ENCODE data around the gene ST6GAL1.
"Not testable (repeated sequence)": the region's sequence is repeated elsewhere in the genome, so short reads cannot be mapped to it uniquely, and the experiment has no call there.

ST6GAL1 gene

DNA sequence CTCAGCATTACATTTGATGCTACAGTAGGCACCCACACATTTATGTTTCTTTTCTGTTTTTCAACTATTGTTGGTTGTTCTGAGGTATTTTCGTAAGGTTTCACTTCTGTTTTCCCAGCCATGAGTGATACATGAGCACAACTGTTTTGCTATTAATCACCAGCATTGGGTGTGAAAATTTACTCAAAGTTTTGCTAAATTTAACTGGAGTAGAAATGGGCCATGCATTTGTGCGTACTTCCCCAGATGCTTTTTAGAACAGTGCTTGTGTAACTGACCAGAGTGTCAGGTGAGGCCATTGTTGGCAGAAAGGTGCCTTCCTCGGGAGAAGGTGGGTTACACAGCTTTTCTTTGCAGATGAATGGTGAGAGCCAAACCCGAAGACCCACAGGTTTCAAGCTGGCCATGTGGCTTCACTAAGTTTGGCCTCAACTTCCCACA lies 70.4 kb downstream of the ST6GAL1 start:
- no peak for DNase-seq
- in situ Hi-C loops (cut with HindIII; ENCODE audit: low pct_ligation_motif_present, low sequenced_read_pairs), result no loop called here
- TF ChIP-seq, protein P1, sequence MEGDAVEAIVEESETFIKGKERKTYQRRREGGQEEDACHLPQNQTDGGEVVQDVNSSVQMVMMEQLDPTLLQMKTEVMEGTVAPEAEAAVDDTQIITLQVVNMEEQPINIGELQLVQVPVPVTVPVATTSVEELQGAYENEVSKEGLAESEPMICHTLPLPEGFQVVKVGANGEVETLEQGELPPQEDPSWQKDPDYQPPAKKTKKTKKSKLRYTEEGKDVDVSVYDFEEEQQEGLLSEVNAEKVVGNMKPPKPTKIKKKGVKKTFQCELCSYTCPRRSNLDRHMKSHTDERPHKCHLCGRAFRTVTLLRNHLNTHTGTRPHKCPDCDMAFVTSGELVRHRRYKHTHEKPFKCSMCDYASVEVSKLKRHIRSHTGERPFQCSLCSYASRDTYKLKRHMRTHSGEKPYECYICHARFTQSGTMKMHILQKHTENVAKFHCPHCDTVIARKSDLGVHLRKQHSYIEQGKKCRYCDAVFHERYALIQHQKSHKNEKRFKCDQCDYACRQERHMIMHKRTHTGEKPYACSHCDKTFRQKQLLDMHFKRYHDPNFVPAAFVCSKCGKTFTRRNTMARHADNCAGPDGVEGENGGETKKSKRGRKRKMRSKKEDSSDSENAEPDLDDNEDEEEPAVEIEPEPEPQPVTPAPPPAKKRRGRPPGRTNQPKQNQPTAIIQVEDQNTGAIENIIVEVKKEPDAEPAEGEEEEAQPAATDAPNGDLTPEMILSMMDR (IDR thresholded peaks at IDR 0.05; ENCODE audit: low read depth, low read length, missing control alignments), result no peak

DNA sequence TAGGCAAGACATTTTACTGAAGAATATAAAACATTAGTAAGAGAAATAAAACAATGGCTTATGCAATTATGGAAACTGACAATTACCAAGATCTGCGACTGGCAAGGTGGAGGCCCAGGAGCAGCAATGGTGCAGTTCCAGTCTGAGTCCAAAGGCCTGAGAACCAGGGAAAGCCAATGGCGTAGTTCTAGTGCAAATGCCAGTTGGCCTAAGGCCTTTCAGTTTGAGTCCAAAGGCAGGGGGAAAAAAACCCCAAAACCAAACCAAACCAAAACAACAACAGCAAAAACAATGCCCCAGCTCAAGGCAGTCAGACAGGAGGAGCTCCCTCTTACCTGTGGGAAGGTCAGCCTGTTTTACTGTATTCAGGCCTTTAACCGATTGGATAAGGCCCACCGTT lies 72.6 kb downstream of the ST6GAL1 start:
- DNase-seq, result no peak
- Histone ChIP-seq H3K27ac (no peak overlapping the region), H3K27me3 (replicated peaks) (no peaks in the 10 kb centered on the region), H3K4me3 (ENCODE audit: low read depth, low read length) (no peak overlapping the region), H3K36me3 (replicated peaks) (no peaks in the 10 kb centered on the region)
- TF ChIP-seq, protein P1 (IDR thresholded peaks at IDR 0.05; ENCODE audit: low read depth, low read length, missing control alignments), result no peak
- in situ Hi-C loops (cut with HindIII; ENCODE audit: low pct_ligation_motif_present, low sequenced_read_pairs), result no loop called here

More for the DNA sequence above, 70.4 kb downstream of the ST6GAL1 start:
- no peak overlapping the region for H3K27ac ChIP-seq
- H3K36me3 ChIP-seq (replicated peaks), result no peaks in the 10 kb centered on the region
- H3K4me3 ChIP-seq (ENCODE audit: low read depth, low read length), result no peak overlapping the region
- H3K27me3 ChIP-seq (replicated peaks), result no peaks in the 10 kb centered on the region

DNA sequence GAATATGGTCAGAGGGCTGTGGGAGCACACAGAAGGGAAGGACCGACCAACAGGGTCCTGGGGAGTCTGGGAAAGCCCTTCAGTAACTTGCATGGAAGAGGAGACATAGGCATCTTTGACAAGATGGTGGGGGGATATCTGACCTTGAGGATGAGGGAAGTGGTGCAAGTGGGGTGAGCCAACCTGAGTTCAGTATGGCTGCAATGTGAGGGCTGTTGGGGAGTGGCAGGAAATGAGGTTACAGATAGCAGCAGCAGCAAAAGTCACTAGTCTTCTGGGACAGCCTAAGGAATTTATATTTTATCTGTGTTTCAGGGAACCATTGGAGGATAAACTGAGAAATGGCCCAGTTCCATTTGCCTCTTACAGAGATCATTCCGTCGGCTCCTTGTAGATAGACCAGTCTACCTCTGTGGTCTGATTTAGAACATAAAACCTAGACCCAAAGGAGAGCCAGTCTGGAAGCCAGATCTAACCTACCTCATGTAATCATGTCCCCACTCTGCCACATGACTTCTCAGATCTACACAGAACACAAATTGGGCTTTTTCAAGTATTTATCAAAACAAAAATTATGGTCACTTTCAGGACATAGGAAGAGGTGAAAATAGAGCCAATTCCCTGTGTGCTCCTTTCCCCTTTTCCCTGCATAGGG lies 75.6 kb downstream of the ST6GAL1 start:
- Histone ChIP-seq H3K27me3 (replicated peaks) (no peaks in the 10 kb centered on the region), H3K4me3 (ENCODE audit: low read depth, low read length) (no peak overlapping the region), H3K36me3 (replicated peaks) (no peaks in the 10 kb centered on the region), H3K27ac (no peak overlapping the region)
- in situ Hi-C loops (cut with HindIII; ENCODE audit: low pct_ligation_motif_present, low sequenced_read_pairs), result no loop called here
- TF ChIP-seq, protein P1 (IDR thresholded peaks at IDR 0.05; ENCODE audit: low read depth, low read length, missing control alignments), result no peak
- DNase-seq, result no peak

DNA sequence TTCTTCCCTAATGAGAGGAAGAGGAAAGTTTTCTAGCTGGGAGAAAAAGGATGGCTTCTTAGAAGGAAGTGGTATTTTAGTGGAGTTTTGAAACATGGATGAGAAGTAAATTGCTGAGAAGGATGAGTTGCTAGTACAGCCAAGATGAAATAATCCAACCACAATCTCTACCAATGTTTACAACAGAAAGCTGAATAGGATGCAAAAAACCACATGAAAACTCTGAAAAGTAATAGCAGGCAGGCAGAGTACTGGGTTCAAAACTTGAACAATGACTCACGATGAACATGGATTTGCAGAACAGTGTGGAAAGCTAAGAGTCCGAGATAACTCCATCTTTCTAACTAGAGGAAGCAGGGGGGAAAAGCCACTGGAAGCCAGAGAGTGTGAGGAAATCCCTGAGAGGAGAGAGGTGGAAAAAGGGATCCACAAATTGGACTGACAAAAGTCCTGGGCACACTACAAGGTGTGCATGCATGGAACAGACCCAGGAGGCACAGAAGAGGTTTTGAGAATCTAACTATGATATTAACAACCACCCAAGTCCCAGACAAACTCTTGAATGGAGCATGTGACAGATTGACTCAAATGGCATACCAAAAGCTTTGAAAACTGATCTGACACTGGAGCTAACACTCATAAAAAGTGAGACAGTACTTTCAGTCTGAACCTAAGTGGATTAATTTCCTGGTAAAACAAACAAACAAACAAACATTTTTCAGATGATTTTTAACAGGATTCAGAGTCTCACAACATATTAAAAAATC lies 76.7 kb downstream of the ST6GAL1 start:
- TF ChIP-seq, protein P1 (IDR thresholded peaks at IDR 0.05; ENCODE audit: low read depth, low read length, missing control alignments), result no peak
- in situ Hi-C loops (cut with HindIII; ENCODE audit: low pct_ligation_motif_present, low sequenced_read_pairs), result no loop called here
- H3K27me3 ChIP-seq (replicated peaks), result no peaks in the 10 kb centered on the region
- no peak overlapping the region for H3K4me3 ChIP-seq (ENCODE audit: low read depth, low read length)
- DNase-seq, result no peak
- H3K36me3 ChIP-seq (replicated peaks), result no peaks in the 10 kb centered on the region
- no peak overlapping the region for H3K27ac ChIP-seq

DNA sequence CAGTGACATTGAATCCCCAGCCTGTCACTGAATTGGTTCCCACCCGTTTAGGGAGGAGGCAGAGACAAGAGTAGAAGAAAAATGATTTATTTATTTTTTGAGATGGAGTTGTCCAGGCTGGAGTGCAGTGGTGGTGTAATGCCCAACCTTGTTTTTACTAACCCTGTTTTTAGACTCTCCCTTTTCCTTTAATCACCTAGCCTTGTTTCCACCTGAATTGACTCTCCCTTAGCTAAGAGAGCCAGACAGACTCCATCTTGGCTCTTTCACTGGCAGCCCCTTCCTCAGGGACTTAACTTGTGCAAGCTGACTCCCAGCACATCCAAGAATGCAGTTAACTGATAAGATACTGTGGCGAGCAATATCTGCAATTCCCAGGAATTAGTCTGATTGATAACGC lies 80.1 kb downstream of the ST6GAL1 start:
- H3K27me3 ChIP-seq (replicated peaks); in situ Hi-C loops (cut with HindIII; ENCODE audit: low pct_ligation_motif_present, low sequenced_read_pairs); DNase-seq; H3K36me3 ChIP-seq (replicated peaks); H3K4me3 ChIP-seq (ENCODE audit: low read depth, low read length); H3K27ac ChIP-seq: not testable (repeated sequence)

DNA sequence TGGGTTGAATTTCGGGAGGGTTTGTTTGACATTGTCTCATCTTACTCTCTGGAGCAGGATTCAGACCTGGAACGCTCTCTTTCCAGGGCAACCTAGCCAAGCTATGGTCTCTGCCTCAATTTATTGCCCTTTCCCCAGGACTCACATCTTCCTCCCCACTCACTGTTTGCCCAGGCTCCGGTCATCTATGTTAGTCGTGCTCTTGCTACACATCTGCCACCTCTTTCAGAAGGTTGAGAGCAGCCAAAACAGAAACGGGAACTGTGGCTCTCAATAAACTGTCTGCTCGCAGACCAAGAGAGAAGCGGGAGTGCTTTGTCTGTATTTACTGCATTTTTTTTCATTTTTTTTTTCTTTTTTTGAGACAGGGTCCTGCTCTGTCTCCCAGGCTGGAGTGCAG lies 81.6 kb downstream of the ST6GAL1 start:
- no peak for DNase-seq
- H3K27me3 ChIP-seq (replicated peaks), result no peaks in the 10 kb centered on the region
- in situ Hi-C loops (cut with HindIII; ENCODE audit: low pct_ligation_motif_present, low sequenced_read_pairs), result no loop called here
- H3K27ac ChIP-seq, result no peak overlapping the region
- TF ChIP-seq, protein P1 (IDR thresholded peaks at IDR 0.05; ENCODE audit: low read depth, low read length, missing control alignments), result no peak
- H3K36me3 ChIP-seq (replicated peaks), result no peaks in the 10 kb centered on the region
- no peak overlapping the region for H3K4me3 ChIP-seq (ENCODE audit: low read depth, low read length)
